ENCODE data around the gene FAM13A. TPM values are rescaled to one million over a fixed set of nuclear protein-coding genes. Genes with fewer than 3 reads are reported as not detected.

FAM13A gene
- total and polyA plus RNA-seq, 2 of the 4 experiments (the other 2 are of a cell fraction) = 13.1 to 22.0 TPM

- CTCF ChIA-PET = interaction anchor here (0.7 kb wide), 1 partner anchor 297 kb away, joined by 3 read pairs; no protein-coding TSS in a partner anchor
- BruUV-seq (replicated peaks) = no TSS peak
- H3K18ac ChIP-seq (ENCODE audit: low read depth, low read length) = no peak overlapping the region
Observed at GRCh38 chr4:88725143-88725542, 331.8 kb downstream of the FAM13A start.

More at GRCh38 chr4:88725143-88725542, 331.8 kb downstream of the FAM13A start:
- H3K27me3 ChIP-seq (ENCODE audit: control insufficient read depth, insufficient read depth, low read length) = no peaks in the 10 kb centered on the region
- H3K4me2 ChIP-seq (ENCODE audit: low read depth, low read length) = no peak overlapping the region
- no peak overlapping the region for H3K23ac ChIP-seq (ENCODE audit: low read depth, low read length)
- H3K9me1 ChIP-seq (ENCODE audit: insufficient read depth, low read length) = peaks cover 5% of the 10 kb centered on the region; the same call in 1 of the 2 replicates
- no peaks in the 10 kb centered on the region for H4K20me1 ChIP-seq (ENCODE audit: insufficient read depth, low read length)
- TF ChIP-seq RCOR1 (IDR thresholded peaks at IDR 0.05; ENCODE audit: insufficient replicate concordance, low read length) (no peak), CTCF (conservative IDR thresholded peaks at IDR 0.05; ENCODE audit: low read depth, low read length) (no peak), CHD1 (IDR thresholded peaks at IDR 0.05; ENCODE audit: low read depth, low read length) (no peak), MAZ (IDR thresholded peaks at IDR 0.05; ENCODE audit: borderline replicate concordance, low read depth, low read length) (no peak), RAD21 (IDR thresholded peaks at IDR 0.05; ENCODE audit: low read length) (no peak), CEBPB (IDR thresholded peaks at IDR 0.05; ENCODE audit: low read depth, low read length) (no peak), POLR2A (IDR thresholded peaks at IDR 0.05; ENCODE audit: low read depth, low read length) (no peak), MAFK (IDR thresholded peaks at IDR 0.05; ENCODE audit: low read depth, low read length) (no peak), FOS (IDR thresholded peaks at IDR 0.05; ENCODE audit: low read depth, low read length) (no peak), USF2 (IDR thresholded peaks at IDR 0.05; ENCODE audit: low read depth, low read length) (no peak), NFE2L2 (IDR thresholded peaks at IDR 0.05; ENCODE audit: low read depth, low read length) (no peak)
- H2AK9ac ChIP-seq (replicated peaks; ENCODE audit: low read depth, low read length, poor library complexity) = no peak overlapping the region
- no peak overlapping the region for H2BK5ac ChIP-seq (ENCODE audit: low read depth, low read length, poor library complexity, severe bottlenecking)
- H3K9ac ChIP-seq (ENCODE audit: low read depth, low read length) = no peak overlapping the region
- in situ Hi-C loops (cut with MboI; ENCODE audit: low sequenced_read_pairs) (no loop called here), intact Hi-C loops (cut with micrococcal nuclease) (no loop called here), dilution Hi-C loops (cut with HindIII; ENCODE audit: low sequenced_read_pairs, unreplicated experiment) (no loop called here)
- no peak overlapping the region for H3K56ac ChIP-seq (ENCODE audit: extremely low read depth, insufficient read depth, low read length)
- DNase-seq (no peak), ATAC-seq (ENCODE audit: low read depth) (no peak)
- no CpG with 5 or more reads among the region's 4 CpGs for WGBS, 2 experiments (ENCODE audit: extremely low coverage in 2 of 2, insufficient read length in 1 of 2)
- no peak overlapping the region for H3K4me3 ChIP-seq (ENCODE audit: insufficient read depth, low read depth, low read length)
- POLR2A ChIA-PET (ENCODE audit: unreplicated experiment) = interaction anchor here (0.6 to 0.7 kb wide), 2 partner anchors 20 to 98 kb away, joined by 3 to 6 read pairs; no protein-coding TSS in a partner anchor
- no peak overlapping the region for H2BK15ac ChIP-seq (ENCODE audit: low read depth, low read length)
- no peak overlapping the region for H4K5ac ChIP-seq (ENCODE audit: low read depth, low read length)
- H2AFZ ChIP-seq (replicated peaks; ENCODE audit: low read length, poor library complexity) = no peak overlapping the region
- H3K27ac ChIP-seq (ENCODE audit: insufficient read depth, low read length) = no peak overlapping the region
- no peak overlapping the region for H3K4ac ChIP-seq (ENCODE audit: low read depth, low read length)
- no peak overlapping the region for H4K91ac ChIP-seq (ENCODE audit: insufficient read depth, low read depth, low read length)
- no peaks in the 10 kb centered on the region for H3K9me3 ChIP-seq (ENCODE audit: control insufficient read depth, insufficient read depth, low read length)
- H3K4me1 ChIP-seq (ENCODE audit: control insufficient read depth, insufficient read depth, low read length) = no peaks in the 10 kb centered on the region
- no peak overlapping the region for H2AK5ac ChIP-seq (ENCODE audit: low read depth, low read length)
- peaks cover 40% of the 10 kb centered on the region for H3K36me3 ChIP-seq (ENCODE audit: control insufficient read depth, insufficient read depth, low read length)
- no peaks in the 10 kb centered on the region for H3K79me1 ChIP-seq (ENCODE audit: low read depth in 1 of 2, low read length in 2 of 2)
- H3K14ac ChIP-seq (replicated peaks; ENCODE audit: low read depth, low read length) = no peak overlapping the region; the same call in 1 of the 2 replicates
- H4K8ac ChIP-seq (ENCODE audit: low read depth in 2 of 2, low read length in 2 of 2) = no peak overlapping the region; a peak in 1 of 4 replicates
- no peak overlapping the region for H2BK120ac ChIP-seq (ENCODE audit: low read depth, low read length)
- H2BK20ac ChIP-seq (ENCODE audit: low read depth, low read length) = no peak overlapping the region

Measured in IMR-90 (cell line).